Mucosa of rectum (tissue), 2 donors: Measurements from ENCODE around the gene ITCH.

Experiments used
- H3K27ac ChIP-seq, 2 donors: one replicate each; pipeline ENCODE4 v1.7.0; 2013; ENCODE audit warnings: inconsistent platforms in 2 of 2, low read depth in 2 of 2, low read length in 2 of 2
- H3K27me3 ChIP-seq, 2 donors: one replicate each; pipeline ENCODE4 v1.7.0; 2013; ENCODE audit warnings: low read length in 2 of 2; ENCODE audit not compliant: control insufficient read depth in 2 of 2, insufficient read depth in 2 of 2
- H3K36me3 ChIP-seq, 2 donors: one replicate each; pipeline ENCODE4 v1.7.0; 2013; ENCODE audit warnings: low read length in 2 of 2; ENCODE audit not compliant: control insufficient read depth in 2 of 2, insufficient read depth in 2 of 2
- H3K4me1 ChIP-seq, 2 donors: one replicate each; pipeline ENCODE4 v1.7.0; 2013; ENCODE audit warnings: low read length in 2 of 2, mild to moderate bottlenecking in 1 of 2; ENCODE audit not compliant: control insufficient read depth in 2 of 2, insufficient read depth in 2 of 2
- H3K4me3 ChIP-seq, 2 donors: one replicate each; pipeline ENCODE4 v1.7.0; 2013; ENCODE audit warnings: low read length in 2 of 2
- H3K9ac ChIP-seq, 2 donors: one replicate each; pipeline ENCODE4 v1.7.0; 2013; ENCODE audit warnings: low read length in 2 of 2, low read depth in 1 of 2, mild to moderate bottlenecking in 1 of 2
- H3K9me3 ChIP-seq, 2 donors: one replicate each; pipeline ENCODE4 v1.7.0; 2013; ENCODE audit warnings: low read length in 2 of 2; ENCODE audit not compliant: control insufficient read depth in 2 of 2
- donor health status: healthy.
- donor health status: Normal muscosa, but diverticular disease.

The ITCH gene

GRCh38 chr20:34534391-34535165 lies 171.5 kb downstream of the ITCH start:
- no peak overlapping the region for H3K27ac ChIP-seq

GRCh38 chr20:34535301-34535840 lies 172.3 kb downstream of the ITCH start:
- no peak overlapping the region for H3K27ac ChIP-seq
- no peak overlapping the region for H3K9ac ChIP-seq
- no peaks in the 10 kb centered on the region for H3K4me1 ChIP-seq
- no peaks in the 10 kb centered on the region for H3K9me3 ChIP-seq
- peaks cover 64 to 75% of the 10 kb centered on the region in 2 donors for H3K36me3 ChIP-seq
- no peaks in the 10 kb centered on the region for H3K27me3 ChIP-seq
- H3K4me3 ChIP-seq, result no peak overlapping the region

More at GRCh38 chr20:34534391-34535165, 171.5 kb downstream of the ITCH start:
- no peaks in the 10 kb centered on the region for H3K27me3 ChIP-seq
- H3K36me3 ChIP-seq, result peaks cover 66 to 79% of the 10 kb centered on the region in 2 donors
- no peak overlapping the region for H3K9ac ChIP-seq
- no peaks in the 10 kb centered on the region for H3K4me1 ChIP-seq
- no peak overlapping the region for H3K4me3 ChIP-seq
- no peaks in the 10 kb centered on the region for H3K9me3 ChIP-seq

- Histone ChIP-seq H3K27me3 (no peaks in the 10 kb centered on the region), H3K9ac (no peak overlapping the region), H3K27ac (no peak overlapping the region), H3K4me3 (no peak overlapping the region), H3K4me1 (no peaks in the 10 kb centered on the region), H3K9me3 (no peaks in the 10 kb centered on the region), H3K36me3 (peaks cover 64 to 75% of the 10 kb centered on the region in 2 donors)
These were observed 172.8 kb downstream of the ITCH start for GRCh38 chr20:34535857-34536256.

DNA sequence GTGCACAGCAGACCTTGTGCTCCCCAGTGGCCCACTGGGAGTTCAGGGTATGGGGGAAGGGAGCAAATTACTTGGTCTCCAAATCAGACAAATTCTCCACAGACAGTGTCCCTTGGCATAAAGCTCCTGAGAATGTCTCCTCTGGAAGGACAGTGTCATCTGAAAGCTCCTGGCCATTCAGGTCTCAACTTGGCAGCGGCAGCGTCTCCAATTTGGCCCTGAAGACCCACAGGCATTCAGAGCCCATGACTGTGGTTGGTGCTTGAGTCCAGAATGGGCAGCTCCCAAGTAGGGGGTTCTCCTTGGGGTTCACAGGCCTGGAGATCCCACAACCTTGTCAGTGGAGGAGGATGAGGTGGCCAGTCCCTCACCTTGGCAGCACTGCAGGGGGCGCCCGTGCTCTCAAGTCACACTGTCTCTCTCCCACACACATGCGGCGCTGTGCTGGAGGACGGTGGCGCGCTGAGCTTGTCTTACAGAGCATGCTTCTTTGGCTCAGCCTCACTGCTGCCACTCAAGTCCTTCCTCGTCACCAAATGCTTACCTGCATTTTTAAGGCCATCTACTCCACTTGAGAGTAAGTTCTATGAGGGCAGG lies 173.8 kb downstream of the ITCH start:
- Histone ChIP-seq H3K36me3 (peaks cover 65 to 75% of the 10 kb centered on the region in 2 donors), H3K27me3 (no peaks in the 10 kb centered on the region), H3K9ac (no peak overlapping the region), H3K27ac (no peak overlapping the region), H3K4me1 (no peaks in the 10 kb centered on the region), H3K9me3 (no peaks in the 10 kb centered on the region), H3K4me3 (no peak overlapping the region)

GRCh38 chr20:34537651-34538050 lies 174.6 kb downstream of the ITCH start:
- Histone ChIP-seq H3K4me3 (no peak overlapping the region), H3K4me1 (no peaks in the 10 kb centered on the region), H3K27me3 (no peaks in the 10 kb centered on the region), H3K9ac (no peak overlapping the region), H3K36me3 (peaks cover 62 to 75% of the 10 kb centered on the region in 2 donors), H3K27ac (no peak overlapping the region), H3K9me3 (no peaks in the 10 kb centered on the region)

DNA sequence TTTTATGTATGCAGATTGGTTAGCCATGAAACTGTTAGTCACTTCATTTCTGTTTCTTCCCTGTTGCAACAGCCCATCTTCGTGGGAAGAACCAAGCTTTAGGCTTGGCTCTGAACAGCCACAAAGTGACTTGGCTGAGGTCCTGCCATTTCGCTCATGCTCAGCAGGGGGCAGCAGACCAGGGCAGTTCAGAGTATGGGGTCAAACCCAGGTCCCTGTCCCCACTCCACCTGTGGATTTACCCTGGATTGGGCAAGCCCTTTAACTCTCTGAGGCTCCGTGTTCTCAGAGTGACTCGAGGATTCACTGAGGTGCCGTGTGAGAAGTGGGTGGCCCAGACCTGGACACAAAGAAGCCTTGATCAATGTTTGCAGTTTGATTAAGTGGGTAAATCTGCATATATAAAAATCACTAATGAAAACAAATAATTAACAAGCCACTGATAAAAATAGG lies 175.6 kb downstream of the ITCH start:
- Histone ChIP-seq H3K4me1 (peaks cover 4% of the 10 kb centered on the region in 2 donors), H3K27ac (no peak overlapping the region), H3K4me3 (no peak overlapping the region), H3K36me3 (peaks cover 55 to 68% of the 10 kb centered on the region in 2 donors), H3K9ac (no peak overlapping the region), H3K9me3 (no peaks in the 10 kb centered on the region), H3K27me3 (no peaks in the 10 kb centered on the region)

DNA sequence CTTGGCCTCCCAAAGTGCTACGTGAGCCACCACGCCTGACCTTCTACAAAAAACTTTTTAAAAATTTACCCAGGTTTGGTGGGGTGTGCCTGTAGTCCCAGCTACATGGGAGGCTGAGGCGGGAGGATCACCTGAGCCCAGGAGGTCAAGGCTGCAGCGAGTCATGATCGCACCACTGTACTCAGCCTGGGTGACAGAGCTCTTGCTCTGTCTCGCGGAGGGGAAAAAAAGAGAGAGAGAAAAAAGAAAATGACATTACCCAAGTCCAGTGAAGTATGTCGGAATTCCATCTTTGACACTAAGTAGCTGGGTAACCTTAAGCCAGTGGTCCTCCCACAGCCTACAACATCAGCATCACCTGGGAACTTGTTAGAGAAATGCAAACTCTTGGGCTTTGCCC lies 176.7 kb downstream of the ITCH start:
- Histone ChIP-seq H3K36me3 (peaks cover 48 to 61% of the 10 kb centered on the region in 2 donors), H3K9me3 (no peaks in the 10 kb centered on the region), H3K9ac (no peak overlapping the region), H3K27me3 (no peaks in the 10 kb centered on the region), H3K4me3 (no peak overlapping the region), H3K4me1 (peaks cover 11 to 13% of the 10 kb centered on the region in 2 donors), H3K27ac (no peak overlapping the region)

DNA sequence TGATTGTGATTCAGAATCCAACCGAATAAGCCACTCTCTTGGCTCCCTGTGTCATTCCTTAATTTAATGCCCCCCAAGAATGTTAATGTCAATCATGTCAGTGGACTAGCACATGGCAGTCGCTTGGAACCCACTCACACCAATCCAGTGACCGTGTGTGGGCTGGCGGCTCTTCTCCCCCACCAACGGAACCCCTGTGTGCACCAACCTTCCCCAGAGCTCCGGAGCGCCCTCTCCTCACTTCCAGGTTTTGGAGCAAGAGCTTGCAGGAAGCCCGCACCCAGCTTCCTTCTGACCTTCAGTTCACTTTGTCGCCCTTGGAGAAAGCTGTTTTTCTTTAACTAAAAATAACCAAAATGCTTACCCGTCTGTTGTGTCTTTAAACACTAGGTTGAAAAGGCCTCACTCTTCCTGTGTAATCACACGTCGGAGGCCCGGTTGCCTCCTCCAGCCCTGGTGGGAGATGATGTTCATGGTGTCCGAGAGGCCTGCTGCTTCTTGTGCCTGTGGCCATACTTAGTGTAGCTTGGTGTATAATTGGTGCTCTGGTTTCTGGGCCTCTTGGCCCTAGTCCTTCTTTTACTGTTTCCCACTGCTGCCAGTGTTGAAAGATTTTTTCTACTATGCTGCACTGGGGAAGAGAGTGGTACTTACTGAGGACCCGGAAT lies 177.7 kb downstream of the ITCH start:
- Histone ChIP-seq H3K9me3 (no peaks in the 10 kb centered on the region), H3K9ac (no peak overlapping the region), H3K27me3 (no peaks in the 10 kb centered on the region), H3K27ac (no peak overlapping the region), H3K4me1 (peaks cover 11 to 13% of the 10 kb centered on the region in 2 donors), H3K4me3 (no peak overlapping the region), H3K36me3 (peaks cover 38 to 51% of the 10 kb centered on the region in 2 donors)

GRCh38 chr20:34541264-34541901 lies 178.3 kb downstream of the ITCH start:
- peaks cover 33 to 44% of the 10 kb centered on the region in 2 donors for H3K36me3 ChIP-seq

More at GRCh38 chr20:34541264-34541901, 178.3 kb downstream of the ITCH start:
- H3K4me3 ChIP-seq, result no peak overlapping the region
- peaks cover 11 to 13% of the 10 kb centered on the region in 2 donors for H3K4me1 ChIP-seq
- no peak overlapping the region for H3K9ac ChIP-seq
- no peaks in the 10 kb centered on the region for H3K27me3 ChIP-seq
- H3K27ac ChIP-seq, result no peak overlapping the region
- no peaks in the 10 kb centered on the region for H3K9me3 ChIP-seq
